ENCODE results near the gene AK5.

DNA sequence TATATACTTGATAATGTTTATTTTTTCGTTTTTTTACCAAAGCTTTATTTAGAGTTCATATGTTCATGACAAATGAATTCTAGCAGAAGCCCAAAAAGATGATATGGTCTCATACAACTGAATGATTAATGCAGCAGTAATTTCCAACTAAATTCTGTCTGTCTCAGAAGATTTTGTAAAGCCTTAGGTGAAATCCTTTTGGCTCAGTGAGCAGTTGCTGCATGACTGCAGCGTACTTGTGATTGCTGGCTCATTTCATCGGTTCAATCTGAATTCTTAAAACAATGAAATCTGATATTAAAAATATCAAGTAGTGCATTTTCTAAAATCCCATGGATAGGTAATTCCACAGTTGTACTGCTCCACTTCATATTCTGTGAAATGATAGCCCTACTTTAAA is 73.2 kb downstream of the AK5 start:
- TF ChIP-seq, protein P1, sequence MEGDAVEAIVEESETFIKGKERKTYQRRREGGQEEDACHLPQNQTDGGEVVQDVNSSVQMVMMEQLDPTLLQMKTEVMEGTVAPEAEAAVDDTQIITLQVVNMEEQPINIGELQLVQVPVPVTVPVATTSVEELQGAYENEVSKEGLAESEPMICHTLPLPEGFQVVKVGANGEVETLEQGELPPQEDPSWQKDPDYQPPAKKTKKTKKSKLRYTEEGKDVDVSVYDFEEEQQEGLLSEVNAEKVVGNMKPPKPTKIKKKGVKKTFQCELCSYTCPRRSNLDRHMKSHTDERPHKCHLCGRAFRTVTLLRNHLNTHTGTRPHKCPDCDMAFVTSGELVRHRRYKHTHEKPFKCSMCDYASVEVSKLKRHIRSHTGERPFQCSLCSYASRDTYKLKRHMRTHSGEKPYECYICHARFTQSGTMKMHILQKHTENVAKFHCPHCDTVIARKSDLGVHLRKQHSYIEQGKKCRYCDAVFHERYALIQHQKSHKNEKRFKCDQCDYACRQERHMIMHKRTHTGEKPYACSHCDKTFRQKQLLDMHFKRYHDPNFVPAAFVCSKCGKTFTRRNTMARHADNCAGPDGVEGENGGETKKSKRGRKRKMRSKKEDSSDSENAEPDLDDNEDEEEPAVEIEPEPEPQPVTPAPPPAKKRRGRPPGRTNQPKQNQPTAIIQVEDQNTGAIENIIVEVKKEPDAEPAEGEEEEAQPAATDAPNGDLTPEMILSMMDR (conservative IDR thresholded peaks at IDR 0.05 in 1 of 2, IDR thresholded peaks at IDR 0.05 in 1 of 2; ENCODE audit: extremely low read depth in 1 of 2, insufficient read depth in 1 of 2, low read depth in 1 of 2, low read length in 2 of 2): no peak
- no peak for TF ChIP-seq EZH2 (IDR thresholded peaks at IDR 0.05; ENCODE audit: borderline replicate concordance, low read length)

Measured in mammary epithelial cell (primary cell).